ENCODE results near the gene STC2.

STC2 gene

GRCh38 chr5:173313351-173313801 is 14.8 kb downstream of the STC2 start:
- DNase-seq (ENCODE audit: low read depth in 1 of 2, low spot score in 1 of 2) = no peak
- Histone ChIP-seq H3K4me3 (replicated peaks; ENCODE audit: insufficient read depth, low read length) (no peak overlapping the region), H3K27me3 (ENCODE audit: insufficient read depth, poor library complexity, severe bottlenecking) (peaks cover 6% of the 10 kb centered on the region), H3K27ac (replicated peaks) (no peak overlapping the region)
- no peak for TF ChIP-seq SPI1 (IDR thresholded peaks at IDR 0.05; ENCODE audit: borderline replicate concordance, low read depth)
- TF ChIP-seq REST (IDR thresholded peaks at IDR 0.05; ENCODE audit: insufficient replicate concordance, low read depth) = no peak
- TF ChIP-seq CTCF (IDR thresholded peaks at IDR 0.05; ENCODE audit: insufficient read depth, low read length) = no peak
- no peak for TF ChIP-seq GABPA (IDR thresholded peaks at IDR 0.05; ENCODE audit: low read depth)
- TF ChIP-seq POLR2AphosphoS5 (IDR thresholded peaks at IDR 0.05; ENCODE audit: low read depth) = no peak

GRCh38 chr5:173312821-173313220 is 15.4 kb downstream of the STC2 start:
- no peak for TF ChIP-seq SPI1 (IDR thresholded peaks at IDR 0.05; ENCODE audit: borderline replicate concordance, low read depth)
- TF ChIP-seq REST (IDR thresholded peaks at IDR 0.05; ENCODE audit: insufficient replicate concordance, low read depth) = no peak
- no peak for TF ChIP-seq POLR2AphosphoS5 (IDR thresholded peaks at IDR 0.05; ENCODE audit: low read depth)
- TF ChIP-seq CTCF (IDR thresholded peaks at IDR 0.05; ENCODE audit: insufficient read depth, low read length) = no peak
- TF ChIP-seq GABPA (IDR thresholded peaks at IDR 0.05; ENCODE audit: low read depth) = no peak
- no peak overlapping the region for H3K27ac ChIP-seq (replicated peaks)
- no peak for DNase-seq (ENCODE audit: low read depth in 1 of 2, low spot score in 1 of 2)
- peaks cover 6% of the 10 kb centered on the region for H3K27me3 ChIP-seq (ENCODE audit: insufficient read depth, poor library complexity, severe bottlenecking)
- no peak overlapping the region for H3K4me3 ChIP-seq (replicated peaks; ENCODE audit: insufficient read depth, low read length)

- TF ChIP-seq POLR2AphosphoS5 (IDR thresholded peaks at IDR 0.05; ENCODE audit: low read depth) = no peak
- TF ChIP-seq GABPA (IDR thresholded peaks at IDR 0.05; ENCODE audit: low read depth) = no peak
- TF ChIP-seq CTCF (IDR thresholded peaks at IDR 0.05; ENCODE audit: insufficient read depth, low read length) = no peak
- no peak for TF ChIP-seq SPI1 (IDR thresholded peaks at IDR 0.05; ENCODE audit: borderline replicate concordance, low read depth)
- no peak for TF ChIP-seq REST (IDR thresholded peaks at IDR 0.05; ENCODE audit: insufficient replicate concordance, low read depth)
- no peak overlapping the region for H3K4me3 ChIP-seq (replicated peaks; ENCODE audit: insufficient read depth, low read length)
- no peak for DNase-seq (ENCODE audit: low read depth in 1 of 2, low spot score in 1 of 2)
- no peak overlapping the region for H3K27ac ChIP-seq (replicated peaks)
- H3K27me3 ChIP-seq (ENCODE audit: insufficient read depth, poor library complexity, severe bottlenecking) = peaks cover 6% of the 10 kb centered on the region
Measured at GRCh38 chr5:173311818-173312585, 16.2 kb downstream of the STC2 start.

Data from HL-60 (cell line).